GM21737 (cell line): ENCODE data around the gene TNFRSF13B.
"Not testable (repeated sequence)": the region's sequence is repeated elsewhere in the genome, so short reads cannot be mapped to it uniquely, and the experiment has no call there.

Source experiments
- ATAC-seq: cut with Tn5 transposase; IDR thresholded peaks from one replicate; pipeline ENCODE4 v1.9.1; 2021; ENCODE audit warnings: mild to moderate bottlenecking, moderate library complexity; ENCODE audit not compliant: unreplicated experiment

Gene TNFRSF13B

DNA sequence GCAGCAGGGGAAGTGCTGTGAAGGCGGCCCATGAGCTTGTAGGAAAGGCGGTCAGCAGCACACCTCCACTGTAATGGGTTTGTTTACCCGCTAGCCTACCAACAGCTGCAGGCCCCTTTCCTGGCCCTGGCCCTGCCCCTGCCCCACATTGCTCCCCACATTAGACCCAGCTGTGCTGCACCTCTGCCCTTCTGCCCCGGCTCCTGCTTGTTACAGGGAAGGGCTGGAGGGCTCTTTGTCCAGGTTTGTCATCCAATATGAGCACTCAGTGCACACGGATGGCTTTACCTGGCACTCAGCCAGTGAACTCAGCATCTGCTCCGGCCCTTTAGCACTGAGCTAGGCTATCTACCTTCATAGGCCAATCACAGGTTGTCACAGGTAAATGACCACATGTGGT is 36.0 kb upstream of the TNFRSF13B start:
- ATAC-seq: not testable (repeated sequence)

DNA sequence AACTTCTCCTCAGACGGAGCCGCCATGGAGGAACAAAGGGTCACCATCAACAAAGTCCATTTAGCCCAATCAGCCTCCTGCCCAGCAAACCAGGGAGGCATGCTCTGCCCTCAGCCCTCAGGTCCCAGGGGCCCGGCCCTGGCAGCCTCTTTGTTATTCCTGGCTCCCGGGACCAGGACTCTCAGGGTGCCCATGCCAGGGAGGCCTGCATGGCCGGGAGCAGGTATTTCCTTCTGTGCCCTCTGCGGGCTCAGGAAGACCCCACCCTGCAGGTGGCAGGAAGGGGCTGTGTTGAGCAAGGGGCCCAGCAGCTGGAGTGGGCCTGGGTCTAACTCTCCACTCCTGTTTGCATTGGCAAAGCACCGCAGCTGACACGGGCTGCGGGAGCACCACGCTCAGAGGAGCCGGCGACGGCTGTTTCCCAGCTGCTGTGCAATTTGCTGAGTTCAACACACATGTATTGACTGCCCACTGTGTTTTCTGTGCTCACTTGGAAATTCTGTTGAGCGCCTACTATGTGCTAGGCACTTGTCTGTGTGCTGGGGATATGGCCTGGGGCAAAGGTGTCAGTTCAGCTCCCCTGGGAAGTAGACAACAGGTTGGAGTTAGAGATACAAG is 33.2 kb upstream of the TNFRSF13B start:
- ATAC-seq: not testable (repeated sequence)

DNA sequence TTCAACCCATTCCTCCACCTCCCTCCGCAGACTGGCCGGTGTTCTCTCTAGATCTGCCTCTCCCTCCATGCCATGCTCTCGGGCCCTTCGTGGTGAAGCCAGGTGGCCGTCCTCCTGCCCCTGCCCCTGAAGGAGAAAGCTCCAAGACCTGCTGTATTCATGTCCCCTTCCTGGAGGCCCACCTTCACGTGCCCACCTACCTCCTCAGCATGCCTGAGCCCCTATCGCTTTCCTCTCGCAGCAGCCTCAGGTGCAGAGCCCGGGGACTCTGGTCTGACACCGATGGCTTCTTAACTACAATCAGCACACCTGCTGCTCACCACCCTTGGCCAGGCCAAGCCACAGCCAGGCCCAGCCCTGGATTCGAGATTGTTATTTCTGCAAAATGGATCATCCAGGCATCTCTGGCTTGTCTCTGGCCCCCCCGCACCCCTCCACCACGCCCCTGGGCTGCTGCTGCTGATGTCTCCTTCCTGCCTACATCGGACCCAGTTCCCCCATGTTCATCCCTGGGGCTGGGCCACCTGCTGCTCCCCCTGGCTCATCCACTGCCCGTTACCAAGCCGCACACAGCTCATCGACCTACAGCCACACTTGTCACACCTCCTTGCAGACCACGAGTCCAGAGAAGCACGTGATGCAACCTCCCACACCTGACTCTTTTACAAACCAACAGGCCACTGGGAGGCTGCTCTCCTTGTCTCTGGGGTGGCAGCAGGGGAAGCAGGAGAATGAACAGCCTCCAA is 32.5 kb upstream of the TNFRSF13B start:
- no peak for ATAC-seq

DNA sequence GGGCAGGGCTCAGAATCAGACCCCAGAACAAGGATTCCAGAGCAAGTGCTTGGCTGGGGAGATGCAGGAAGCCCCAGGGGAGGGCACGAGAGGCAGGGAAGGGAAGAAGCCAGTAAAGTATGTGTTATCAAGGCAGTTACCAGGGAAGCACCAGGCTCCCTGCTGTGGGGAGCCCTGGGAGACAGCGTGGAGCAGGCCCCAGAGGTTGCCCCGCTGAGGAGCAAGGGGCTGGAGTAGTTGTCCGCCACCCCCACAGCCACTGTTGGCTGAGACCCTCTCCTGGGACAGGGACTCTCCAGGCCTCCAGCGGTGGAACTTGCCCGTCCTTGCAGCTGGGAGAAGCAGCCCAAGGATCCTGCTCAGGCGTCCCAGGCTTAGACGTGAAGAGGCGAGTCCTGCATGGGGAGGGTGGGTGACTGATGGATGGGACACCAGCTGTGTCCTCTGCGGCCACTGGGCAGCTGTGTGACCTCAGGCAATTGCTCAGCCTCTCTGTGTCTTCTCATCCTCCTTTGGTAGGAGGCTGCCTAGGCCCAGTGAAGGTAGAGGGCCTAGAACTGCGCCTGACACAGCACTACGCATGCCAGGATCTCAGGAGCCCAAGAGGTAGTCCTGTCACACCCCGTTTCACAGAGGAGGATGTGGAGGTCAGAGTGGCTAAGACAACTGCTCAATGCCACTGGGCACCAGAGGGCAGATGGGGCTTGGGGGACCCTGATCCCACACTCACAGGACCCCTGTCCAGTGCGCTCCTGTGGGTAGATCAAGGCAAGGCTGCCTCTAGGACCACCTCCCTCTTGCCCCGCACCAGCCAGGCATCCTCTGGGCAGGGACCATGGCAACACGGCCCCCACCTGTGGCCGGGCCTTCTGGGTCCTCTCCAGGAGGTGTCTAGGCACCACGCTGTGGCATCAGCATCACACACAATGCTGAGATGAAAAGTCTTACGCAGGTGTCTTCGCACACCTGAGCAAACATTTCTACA is 31.1 kb upstream of the TNFRSF13B start:
- ATAC-seq: not testable (repeated sequence)

DNA sequence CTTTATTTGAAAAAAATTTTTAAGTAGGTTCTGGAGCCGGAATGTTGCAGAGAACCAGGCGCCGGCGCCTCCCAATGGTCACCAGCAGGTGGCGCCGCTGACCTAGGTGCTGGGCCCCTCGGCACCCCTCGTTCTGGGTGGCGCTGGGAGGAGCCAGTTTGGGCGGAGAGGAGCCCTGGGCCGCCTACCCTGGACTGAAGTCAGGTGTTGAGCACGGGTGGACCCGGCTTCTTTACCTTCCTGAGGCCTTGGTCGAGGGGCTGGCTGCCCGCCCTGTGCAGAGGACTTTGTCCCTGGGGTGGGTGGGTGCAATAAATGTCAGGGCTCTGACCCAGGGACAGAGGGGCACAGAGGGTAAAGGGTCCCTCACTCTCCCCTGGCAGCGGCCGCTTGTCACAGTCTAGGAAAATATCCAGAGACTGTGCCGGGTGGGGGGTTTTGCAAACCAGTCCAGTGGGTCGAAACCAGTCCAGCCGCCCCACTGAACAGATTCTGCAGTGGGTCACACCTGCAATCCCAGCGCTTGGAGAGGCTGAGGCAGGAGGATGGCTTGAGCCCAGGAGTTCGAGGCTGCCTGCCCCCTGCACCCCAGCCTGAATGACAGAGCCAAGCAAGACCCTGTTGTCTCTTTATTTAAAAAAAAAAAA is 30.1 kb upstream of the TNFRSF13B start:
- ATAC-seq: no peak

DNA sequence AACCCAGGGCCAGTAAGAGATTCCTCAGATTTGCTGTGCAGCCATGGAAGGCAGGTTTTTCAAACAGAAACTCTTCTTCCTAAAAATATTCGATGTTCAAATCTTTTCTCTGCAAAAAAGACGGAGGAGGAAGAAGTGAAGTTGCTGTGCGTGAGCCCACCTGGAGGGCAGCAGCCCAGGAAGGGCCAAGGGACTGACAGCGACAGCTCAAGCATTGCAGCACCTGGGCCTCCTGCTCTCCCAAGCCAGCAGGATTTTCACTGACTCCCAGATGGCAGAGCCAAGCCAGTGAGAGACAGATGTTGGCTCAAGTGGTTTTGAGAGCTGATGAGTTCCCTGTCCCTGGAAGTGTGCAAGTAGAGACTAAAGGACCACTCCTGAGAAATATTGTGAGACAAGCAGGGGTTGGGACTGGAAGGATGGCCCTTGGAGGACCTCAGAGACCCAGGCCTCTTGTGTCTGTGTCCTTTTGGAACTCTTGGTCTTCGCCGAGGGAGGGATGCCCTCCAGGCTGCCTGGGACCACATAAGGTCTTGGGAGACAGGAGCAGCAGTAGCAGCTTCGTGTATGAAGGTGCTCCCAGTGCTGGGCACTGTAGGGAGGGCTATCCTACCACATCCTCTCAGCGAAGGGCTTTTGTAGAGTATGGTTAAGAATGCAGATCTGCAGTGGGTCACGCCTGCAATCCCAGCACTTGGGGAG is 29.3 kb upstream of the TNFRSF13B start:
- no peak for ATAC-seq

DNA sequence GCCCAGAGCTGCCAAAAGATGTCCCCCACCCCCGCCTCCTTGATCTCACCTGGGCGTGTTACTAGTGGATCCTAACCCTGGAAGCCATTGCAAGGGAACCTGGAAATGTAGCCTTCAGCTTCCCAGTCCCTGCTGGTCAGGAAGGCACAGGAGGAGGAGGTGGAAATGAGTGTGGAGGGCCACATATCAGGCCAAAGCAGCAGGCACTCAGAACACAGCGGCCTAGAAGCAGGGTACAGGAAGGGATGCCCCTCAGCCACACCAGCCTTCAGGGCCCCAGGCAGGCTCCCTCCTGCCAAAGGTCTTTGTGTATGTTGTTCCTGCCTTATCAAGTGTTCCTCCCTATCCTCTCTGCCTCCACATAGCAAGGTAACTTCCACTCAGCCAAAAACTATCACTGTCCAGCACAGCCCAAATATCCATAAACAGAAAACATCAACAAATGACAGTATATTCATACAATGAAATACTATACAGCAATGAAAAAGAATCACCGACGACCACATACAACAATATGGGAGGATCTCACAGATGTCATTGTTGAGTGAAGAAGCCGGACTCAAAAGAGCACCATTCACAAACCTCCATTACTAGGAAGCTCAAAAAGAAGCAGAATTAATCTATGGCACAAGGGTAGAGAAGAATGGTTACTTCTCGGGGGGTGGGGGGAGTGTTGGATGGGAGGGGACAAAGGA is 28.2 kb upstream of the TNFRSF13B start:
- ATAC-seq: no peak

DNA sequence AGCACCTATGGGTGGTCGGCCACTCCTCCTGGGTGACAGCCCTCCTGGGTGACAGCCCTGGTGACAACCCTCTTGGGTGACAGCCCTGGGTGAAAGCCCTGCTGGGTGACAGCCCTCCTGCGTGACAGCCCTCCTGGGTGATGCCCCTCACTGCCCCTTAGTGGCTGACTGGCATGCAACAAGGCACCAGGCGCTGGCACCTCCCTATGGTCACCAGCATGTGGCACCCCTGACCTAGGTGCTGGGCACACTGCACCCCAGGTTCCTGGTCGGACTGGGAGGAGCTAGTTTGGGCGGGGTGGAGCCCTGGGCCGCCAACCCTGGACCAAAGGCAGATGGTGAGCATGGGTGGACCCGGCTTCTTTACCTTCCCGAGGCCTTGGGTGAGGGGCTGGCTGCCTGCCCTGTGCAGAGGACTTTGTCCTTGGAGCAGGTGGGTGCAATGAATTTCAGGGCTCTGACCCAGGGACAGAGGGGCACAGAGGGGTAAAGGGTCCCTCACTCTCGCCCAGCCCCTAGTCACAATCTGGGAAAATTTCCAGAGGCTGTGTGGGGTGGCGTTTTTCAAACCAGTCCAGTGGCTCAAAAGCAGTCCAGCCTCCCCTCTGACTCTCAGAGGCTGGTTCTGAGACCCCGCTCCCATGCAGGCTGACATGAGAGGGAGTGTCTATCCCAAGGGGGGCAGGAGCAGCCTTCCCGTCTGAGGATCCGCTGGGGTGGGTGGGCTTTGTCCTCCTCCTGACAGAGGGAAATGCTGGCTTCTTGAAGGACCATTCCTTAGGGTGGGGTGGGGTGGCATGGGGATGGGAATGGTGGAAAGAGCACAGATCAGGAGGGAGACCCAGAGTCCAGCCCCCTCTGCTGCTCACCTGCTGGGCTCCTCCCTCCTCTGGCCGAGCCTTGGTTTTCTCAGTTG is 25.9 kb upstream of the TNFRSF13B start:
- peak; percentile 56 for ATAC-seq

DNA sequence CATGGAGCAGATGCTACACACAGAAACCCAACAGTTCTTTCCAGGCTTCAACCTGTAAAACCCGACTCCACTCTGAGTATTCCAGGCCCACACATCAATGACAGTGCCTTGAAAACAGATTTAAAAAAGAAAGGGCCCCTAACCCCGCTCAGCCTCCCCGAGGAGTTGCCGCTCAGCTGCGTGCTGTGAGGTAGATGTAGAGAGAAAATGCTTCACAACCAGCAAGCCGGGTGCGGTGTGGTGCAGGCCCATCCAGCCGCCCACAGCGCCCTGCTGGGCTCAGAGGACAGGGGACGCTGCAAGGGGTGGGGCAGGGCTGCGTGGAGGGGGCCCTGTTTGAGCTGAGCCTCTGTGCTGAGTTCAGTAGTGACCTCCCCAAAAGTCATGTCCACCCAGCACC is 24.8 kb upstream of the TNFRSF13B start:
- ATAC-seq: not testable (repeated sequence)

DNA sequence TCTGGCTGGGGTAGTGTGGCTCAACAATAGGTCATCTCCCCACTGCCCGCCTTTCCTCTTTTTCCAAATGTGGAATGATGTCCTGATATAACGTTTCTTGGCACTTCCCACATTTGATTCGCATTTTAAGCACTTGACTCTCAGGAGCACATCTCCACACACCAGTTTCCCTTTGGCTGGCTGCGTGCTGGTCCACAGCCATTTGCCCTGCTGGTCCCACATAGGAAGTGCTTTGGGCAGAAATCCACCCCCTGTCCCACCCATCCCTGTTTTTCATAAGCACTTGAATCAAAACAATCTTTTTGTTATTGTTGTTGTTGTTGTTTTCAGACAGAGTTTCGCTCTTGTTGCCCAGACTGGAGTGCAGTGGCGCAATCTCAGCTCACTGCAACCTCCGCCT is 24.0 kb upstream of the TNFRSF13B start:
- no peak for ATAC-seq

DNA sequence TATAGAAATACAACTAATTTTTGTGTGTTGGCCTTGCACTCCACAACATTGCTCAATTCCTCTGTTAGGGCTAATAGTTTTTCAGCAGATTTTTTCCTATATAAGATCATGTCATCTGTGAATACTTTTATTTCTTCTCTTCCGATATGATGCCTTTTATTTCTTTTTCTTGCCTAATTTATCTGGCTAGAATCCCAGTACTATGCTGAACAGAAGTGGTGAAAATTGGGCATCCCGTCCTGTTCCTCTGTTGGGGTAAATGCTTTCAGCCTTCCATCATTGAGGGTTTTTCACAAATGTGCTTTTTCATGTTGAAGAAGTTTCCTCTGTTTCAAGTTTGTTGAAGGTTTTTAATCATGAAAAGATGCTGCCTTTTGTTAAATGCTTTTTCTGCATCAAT is 22.7 kb upstream of the TNFRSF13B start:
- no peak for ATAC-seq

DNA sequence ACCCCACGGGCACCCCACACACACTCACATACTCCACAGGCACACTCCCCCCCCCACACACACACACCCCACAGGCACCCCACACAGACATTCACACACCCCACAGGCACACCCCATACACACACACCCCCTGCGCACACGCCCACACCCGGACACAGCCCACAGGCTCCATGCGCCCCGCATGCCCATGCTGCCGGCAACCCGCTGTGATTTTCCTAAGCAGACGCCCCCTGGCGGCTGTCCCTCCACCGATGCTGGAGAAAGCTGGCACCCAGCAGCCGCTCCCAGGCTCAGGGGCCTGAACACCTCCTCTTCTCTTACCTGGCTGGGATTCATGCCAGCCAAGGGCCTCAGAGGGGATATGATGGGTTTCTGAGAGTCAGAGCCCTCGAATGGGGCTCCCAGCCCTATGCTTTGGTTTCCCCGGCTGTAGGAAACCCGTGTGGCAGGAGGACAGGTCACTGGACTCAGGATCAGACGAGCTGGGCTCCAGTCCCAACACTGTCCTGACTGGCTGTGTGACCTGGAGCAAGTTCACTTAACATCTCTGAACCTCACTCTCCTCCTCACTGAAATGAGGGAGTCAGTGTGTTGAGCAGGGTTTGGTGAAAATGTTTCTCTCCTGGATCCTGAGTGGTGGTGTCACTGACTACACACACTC is 19.6 kb upstream of the TNFRSF13B start:
- ATAC-seq: no peak

DNA sequence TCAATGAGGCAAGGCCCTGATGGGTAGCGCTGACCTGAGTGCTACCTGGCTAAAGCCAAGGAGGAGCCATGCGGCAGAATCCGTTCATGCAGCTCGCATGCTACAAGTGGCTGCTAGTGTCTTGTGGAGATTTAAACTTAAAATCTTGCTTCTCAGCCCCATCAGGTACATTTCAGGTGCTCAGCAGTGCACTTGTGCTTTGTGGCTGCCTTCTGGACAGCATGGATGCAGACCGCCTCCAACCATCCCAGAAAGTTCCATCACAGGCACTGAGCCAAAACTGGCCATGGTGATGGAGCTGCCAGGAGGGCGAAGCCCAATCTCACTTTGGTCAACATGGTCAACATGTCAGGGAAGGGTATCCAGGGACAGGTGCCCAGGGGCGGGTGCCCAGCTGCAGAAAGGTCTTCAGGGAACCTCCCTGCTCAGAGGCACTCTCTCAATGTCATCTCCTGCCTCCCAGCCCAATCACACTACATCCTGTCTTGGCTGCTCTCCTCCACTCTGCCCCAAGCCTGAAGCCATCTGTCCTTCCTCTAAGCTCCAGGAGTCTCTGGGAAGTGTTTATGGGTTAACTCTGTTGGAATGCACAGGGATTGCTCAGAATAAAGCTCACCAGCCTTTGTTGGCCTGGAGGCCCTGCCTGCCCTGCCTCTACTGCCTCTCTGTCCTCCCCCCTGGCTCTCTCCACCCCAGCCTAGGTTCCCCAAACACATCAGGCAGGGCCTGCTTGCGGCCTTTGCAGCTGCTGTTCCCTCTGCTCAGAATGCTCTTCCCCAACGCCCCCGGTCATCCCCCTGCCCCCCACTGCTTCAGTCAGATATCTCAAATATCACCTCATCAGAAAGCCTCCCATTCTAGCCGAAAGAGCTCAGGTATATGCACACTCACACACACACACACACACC is 18.3 kb upstream of the TNFRSF13B start:
- ATAC-seq: no peak

DNA sequence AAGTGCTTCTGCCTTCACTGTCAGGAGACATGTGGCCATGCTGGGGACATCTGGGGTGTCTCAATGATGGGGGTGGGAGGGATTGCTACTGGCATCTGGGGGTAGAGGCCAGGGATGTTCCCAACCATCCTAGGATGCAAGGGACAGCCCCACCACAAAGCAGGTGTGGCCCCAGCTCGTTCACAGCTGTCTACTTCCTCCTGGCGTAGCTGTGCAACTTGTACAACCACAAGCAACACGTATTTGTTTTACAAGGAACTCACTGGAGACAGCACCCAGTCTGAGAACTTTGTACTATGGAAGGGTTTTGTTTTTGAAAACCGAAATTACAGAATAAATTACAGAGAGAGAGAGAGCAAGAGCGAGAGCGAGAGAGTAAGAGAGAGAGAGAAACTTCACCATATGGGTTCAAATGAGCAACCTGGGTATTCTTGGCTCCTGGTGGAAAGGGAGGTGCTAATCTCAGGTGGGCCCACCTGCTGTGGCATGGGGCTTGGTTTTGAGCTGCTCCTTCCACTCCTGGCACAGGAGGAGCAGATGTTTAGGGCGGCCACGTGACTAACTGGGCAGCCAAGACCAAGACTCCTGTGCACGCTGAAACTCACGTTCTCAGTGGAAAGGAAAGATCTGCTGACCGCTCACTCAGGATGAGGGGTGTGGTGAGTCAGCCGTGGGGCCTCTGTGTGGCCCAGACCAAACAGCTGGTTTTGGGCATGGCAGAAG is 17.5 kb upstream of the TNFRSF13B start:
- ATAC-seq: peak; percentile 27

DNA sequence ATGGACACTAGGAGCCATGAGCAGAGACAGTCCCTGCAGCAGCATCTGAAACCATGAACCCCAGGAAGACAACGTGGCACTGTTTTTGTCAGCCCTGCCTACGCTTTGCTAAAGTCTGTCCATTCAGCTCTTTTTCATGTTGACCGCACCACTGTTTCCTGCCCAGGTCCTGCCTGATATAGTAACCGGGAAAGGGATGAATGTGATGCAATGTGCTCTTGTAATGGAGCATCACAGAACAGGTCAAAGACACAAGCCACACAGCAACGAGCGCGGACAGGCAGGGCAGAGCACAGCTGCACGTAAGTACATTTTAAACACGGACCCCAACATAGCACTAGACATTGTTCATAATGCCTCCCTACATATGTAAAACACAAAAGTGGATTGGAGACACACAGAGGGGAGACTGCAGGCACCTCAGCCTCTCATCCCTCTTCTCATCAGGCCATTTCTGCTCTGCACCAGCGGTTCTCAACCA is 16.9 kb upstream of the TNFRSF13B start:
- peak; percentile 5 for ATAC-seq

DNA sequence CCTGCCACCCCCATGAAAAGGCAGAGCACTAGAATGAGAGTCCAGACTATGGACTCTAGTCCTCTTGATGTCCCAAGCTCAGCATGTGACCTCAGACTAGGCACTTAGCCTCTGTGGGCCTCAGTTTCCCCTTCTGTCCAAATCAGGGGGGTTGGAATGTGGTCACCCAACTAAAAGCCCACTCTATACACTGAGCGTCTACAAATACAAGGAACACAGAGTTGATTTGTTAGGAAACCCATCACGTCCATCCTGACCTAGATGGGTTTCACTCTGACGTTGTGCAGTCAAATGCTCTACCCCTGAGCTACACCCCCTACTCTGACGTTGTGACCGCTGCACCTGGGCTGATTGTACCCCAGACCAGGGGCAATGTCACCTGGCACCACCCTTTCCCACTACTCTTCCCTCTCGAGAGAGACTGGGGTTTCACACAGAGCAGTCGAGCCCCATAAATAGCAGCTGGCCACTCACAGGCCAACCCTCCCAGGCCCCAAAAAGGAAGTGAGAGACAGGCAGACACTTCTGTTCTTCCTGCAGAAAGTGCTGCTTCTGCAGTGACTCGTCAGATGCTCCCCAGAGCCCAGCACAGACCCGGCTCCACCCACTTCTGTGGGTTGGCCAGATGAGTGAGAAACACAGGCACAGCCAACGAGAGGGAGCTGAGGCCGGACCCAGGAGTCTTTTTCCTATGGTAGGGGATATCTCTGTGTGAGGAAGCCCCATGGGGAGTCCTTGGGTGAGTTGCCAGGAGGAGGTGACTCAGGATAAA is 16.1 kb upstream of the TNFRSF13B start:
- peak; percentile 65 for ATAC-seq
